CD4-positive, alpha-beta T cell (primary cell): ENCODE results near the gene ABHD17C. TPM values are rescaled to one million over a fixed set of nuclear protein-coding genes. Genes with fewer than 3 reads are reported as not detected.

ENCODE experiments used
- ATAC-seq: fragments of 200-7000 bp; cut with Tn5 transposase; one replicate; pipeline ENCODE4 v1.10.0; 2022; ENCODE audit warnings: mild to moderate bottlenecking; ENCODE audit not compliant: poor library complexity
- CTCF ChIA-PET: fragments of 350-600 bp; sonication (Branson Sonifier 250); formaldehyde crosslinking; loops from one replicate; lab custom pipeline; 2021; ENCODE audit warnings: antibody characterized with exemption, inconsistent platforms; lab: Charles Lee
- POLR2A ChIA-PET: fragments of 350-600 bp; sonication (Branson Sonifier 250); formaldehyde crosslinking; loops from one replicate; lab custom pipeline; 2021; ENCODE audit warnings: antibody characterized with exemption, inconsistent platforms; lab: Charles Lee
- DNase-seq, 14 experiments: peaks; one replicate each; pipeline ENCODE4 v3.0.0-alpha.2; 2013 to 2020; ENCODE audit warnings: mixed read lengths in 2 of 14
- H3K27ac ChIP-seq, 2 donors: one replicate each; pipeline versions ENCODE4 v1.5.1 to v1.7.0; 2013; ENCODE audit warnings: low read length in 2 of 2, low read depth in 1 of 2, mild to moderate bottlenecking in 1 of 2
- H3K27me3 ChIP-seq, 2 experiments: 1 replicate in 1 of 2; 2 replicates in 1 of 2; pipeline versions ENCODE4 v1.6.1 to v1.7.0; 2013; ENCODE audit warnings: low read length in 2 of 2, control low read depth in 1 of 2, mild to moderate bottlenecking in 1 of 2, moderate library complexity in 1 of 2; ENCODE audit not compliant: insufficient read depth in 2 of 2, control insufficient read depth in 1 of 2
- H3K36me3 ChIP-seq: one replicate; pipeline ENCODE4 v1.6.1; 2013; ENCODE audit warnings: low read length, control low read depth; ENCODE audit not compliant: insufficient read depth
- H3K4me1 ChIP-seq: one replicate; pipeline ENCODE4 v1.6.1; 2013; ENCODE audit warnings: low read length, control low read depth; ENCODE audit not compliant: insufficient read depth
- H3K4me3 ChIP-seq: one replicate; pipeline ENCODE4 v1.5.1; 2013; ENCODE audit warnings: mild to moderate bottlenecking, low read length, moderate library complexity
- H3K9me3 ChIP-seq, 2 experiments: 1 replicate in 1 of 2; 2 replicates in 1 of 2; pipeline versions ENCODE4 v1.6.1 to v1.7.0; 2013; ENCODE audit warnings: low read length in 2 of 2, mild to moderate bottlenecking in 2 of 2, control low read depth in 1 of 2, moderate library complexity in 1 of 2; ENCODE audit not compliant: control insufficient read depth in 1 of 2, insufficient read depth in 1 of 2
- H3K27ac Mint-ChIP-seq: one replicate; pipeline ENCODE4 v1.8.0; 2020; ENCODE audit warnings: mixed read lengths
- H3K27me3 Mint-ChIP-seq: one replicate; pipeline ENCODE4 v1.8.0; 2021; ENCODE audit warnings: mixed read lengths
- H3K36me3 Mint-ChIP-seq: one replicate; pipeline ENCODE4 v1.8.0; 2021; ENCODE audit warnings: low read depth, mixed read lengths
- H3K4me1 Mint-ChIP-seq: one replicate; pipeline ENCODE4 v1.8.0; 2021; ENCODE audit warnings: low read depth, mixed read lengths
- H3K4me3 Mint-ChIP-seq: one replicate; pipeline ENCODE4 v1.8.0; 2020; ENCODE audit warnings: mild to moderate bottlenecking, mixed read lengths
- H3K9me3 Mint-ChIP-seq: one replicate; pipeline ENCODE4 v1.8.0; 2020; ENCODE audit warnings: mixed read lengths
- intact Hi-C, 2 experiments: fragments of 100-400 bp; cut with DNase I in 1 of 2; cut with micrococcal nuclease in 1 of 2; formaldehyde crosslinking; loops; one replicate each; pipeline versions ENCODE4 v1.15.1 to v1.9.0; 2023 to 2025; cut with DNase I, micrococcal nuclease
- total RNA-seq, 174 experiments: library from RNA in 2 of 174; stranded (reverse) in 2 of 174; gene quantifications; one replicate each; pipeline ENCODE4 v1.2.3 and lab custom pipeline; 2021 to 2026
- TF ChIP-seq, protein P1 (sequence below): fragments of 200-600 bp; IDR thresholded peaks from one replicate; pipeline ENCODE4 v1.8.0; 2022; ENCODE audit warnings: antibody characterized with exemption, mild to moderate bottlenecking

Gene ABHD17C
- total RNA-seq, 2 experiments from 2014 or later: 0.33 to 0.59 TPM

DNA sequence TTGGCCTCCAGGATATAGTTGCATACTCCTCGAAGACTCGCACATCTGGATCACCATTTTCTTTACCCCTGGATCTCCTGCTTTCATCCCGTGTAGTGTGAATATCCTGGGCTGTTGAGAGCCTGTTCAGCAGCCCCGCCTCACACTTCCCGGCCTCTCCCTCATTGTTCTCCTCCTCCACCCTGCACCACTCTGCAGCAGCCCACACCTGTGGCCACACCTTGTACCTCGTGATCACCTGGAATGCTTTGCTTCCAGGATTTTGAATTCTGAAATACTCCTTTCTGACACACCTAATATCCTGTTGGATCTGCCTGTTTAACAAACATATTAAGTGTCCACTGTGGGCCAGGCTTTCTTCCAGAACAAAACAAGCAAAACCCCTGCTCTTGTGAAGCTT is 14.4 kb downstream of the ABHD17C start:
- H3K27ac Mint-ChIP-seq: no peak overlapping the region
- no peaks in the 10 kb centered on the region for H3K27me3 Mint-ChIP-seq
- H3K27me3 ChIP-seq: no peaks in the 10 kb centered on the region
- H3K4me3 Mint-ChIP-seq: no peak overlapping the region
- H3K9me3 Mint-ChIP-seq: no peaks in the 10 kb centered on the region
- intact Hi-C loops: no loop called here
- TF ChIP-seq, protein P1, sequence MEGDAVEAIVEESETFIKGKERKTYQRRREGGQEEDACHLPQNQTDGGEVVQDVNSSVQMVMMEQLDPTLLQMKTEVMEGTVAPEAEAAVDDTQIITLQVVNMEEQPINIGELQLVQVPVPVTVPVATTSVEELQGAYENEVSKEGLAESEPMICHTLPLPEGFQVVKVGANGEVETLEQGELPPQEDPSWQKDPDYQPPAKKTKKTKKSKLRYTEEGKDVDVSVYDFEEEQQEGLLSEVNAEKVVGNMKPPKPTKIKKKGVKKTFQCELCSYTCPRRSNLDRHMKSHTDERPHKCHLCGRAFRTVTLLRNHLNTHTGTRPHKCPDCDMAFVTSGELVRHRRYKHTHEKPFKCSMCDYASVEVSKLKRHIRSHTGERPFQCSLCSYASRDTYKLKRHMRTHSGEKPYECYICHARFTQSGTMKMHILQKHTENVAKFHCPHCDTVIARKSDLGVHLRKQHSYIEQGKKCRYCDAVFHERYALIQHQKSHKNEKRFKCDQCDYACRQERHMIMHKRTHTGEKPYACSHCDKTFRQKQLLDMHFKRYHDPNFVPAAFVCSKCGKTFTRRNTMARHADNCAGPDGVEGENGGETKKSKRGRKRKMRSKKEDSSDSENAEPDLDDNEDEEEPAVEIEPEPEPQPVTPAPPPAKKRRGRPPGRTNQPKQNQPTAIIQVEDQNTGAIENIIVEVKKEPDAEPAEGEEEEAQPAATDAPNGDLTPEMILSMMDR: no peak
- no peak overlapping the region for H3K27ac ChIP-seq
- ChIA-PET POLR2A (no interaction called here), CTCF (no interaction called here)
- no peaks in the 10 kb centered on the region for H3K4me1 ChIP-seq
- no peak overlapping the region for H3K4me3 ChIP-seq
- no peaks in the 10 kb centered on the region for H3K36me3 ChIP-seq
- H3K4me1 Mint-ChIP-seq: no peaks in the 10 kb centered on the region
- H3K36me3 Mint-ChIP-seq: no peaks in the 10 kb centered on the region
- ATAC-seq: no peak
- no peak for DNase-seq
- H3K9me3 ChIP-seq: no peaks in the 10 kb centered on the region

DNA sequence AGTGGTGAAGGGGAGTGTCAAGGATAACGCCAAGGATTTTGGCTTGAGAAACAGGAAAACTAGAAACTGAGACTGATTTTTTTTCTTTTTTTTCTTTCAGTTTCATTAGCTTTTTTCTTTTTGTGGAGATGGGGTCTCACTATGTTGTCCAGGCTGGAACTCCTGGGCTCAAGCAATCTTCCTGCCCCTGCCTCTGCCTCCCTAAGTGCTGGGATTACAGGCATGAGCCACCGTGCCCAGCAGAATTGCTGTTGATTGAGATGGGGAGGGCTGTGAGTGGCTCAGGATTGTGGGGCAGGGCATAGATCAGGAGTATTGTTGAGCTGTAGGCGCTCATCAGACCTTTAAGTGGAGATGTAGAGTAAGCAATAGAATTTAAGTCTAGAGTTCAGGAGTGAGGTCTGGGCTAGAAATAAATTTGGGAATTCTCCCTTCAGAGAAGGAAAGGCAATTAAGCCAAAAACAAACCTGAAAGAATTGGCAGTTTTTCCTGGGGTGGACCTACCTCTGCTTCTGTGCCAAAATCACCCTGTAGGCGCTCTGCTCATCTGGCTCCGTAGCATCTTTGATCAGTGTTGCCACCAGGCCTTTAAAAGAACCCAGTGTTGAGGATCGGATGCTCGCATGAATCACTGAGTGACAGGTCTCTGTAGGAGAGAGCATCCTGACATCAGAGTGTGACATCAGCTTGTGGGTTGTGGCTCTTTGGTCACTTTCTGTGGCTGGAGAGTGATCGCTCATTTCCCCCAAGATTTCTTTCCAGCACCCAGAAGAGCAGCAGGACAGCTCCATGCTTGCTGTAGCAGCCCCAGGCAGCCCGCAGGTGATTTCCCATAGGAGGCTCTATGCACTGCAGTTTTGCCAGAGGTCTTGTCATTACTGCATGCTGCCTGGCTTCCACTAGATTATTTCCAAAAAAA is 15.8 kb downstream of the ABHD17C start:
- Histone ChIP-seq H3K27ac (no peak overlapping the region), H3K9me3 (no peaks in the 10 kb centered on the region), H3K4me3 (no peak overlapping the region), H3K27me3 (no peaks in the 10 kb centered on the region), H3K36me3 (no peaks in the 10 kb centered on the region), H3K4me1 (no peaks in the 10 kb centered on the region)
- Mint-ChIP-seq H3K27me3 (no peaks in the 10 kb centered on the region), H3K36me3 (no peaks in the 10 kb centered on the region), H3K4me3 (no peak overlapping the region), H3K4me1 (no peaks in the 10 kb centered on the region), H3K27ac (no peak overlapping the region), H3K9me3 (no peaks in the 10 kb centered on the region)
- CTCF ChIA-PET: no interaction called here
- no peak for DNase-seq
- no peak for ATAC-seq
- TF ChIP-seq, protein P1: no peak
- intact Hi-C loops: no loop called here
- POLR2A ChIA-PET: no interaction called here

DNA sequence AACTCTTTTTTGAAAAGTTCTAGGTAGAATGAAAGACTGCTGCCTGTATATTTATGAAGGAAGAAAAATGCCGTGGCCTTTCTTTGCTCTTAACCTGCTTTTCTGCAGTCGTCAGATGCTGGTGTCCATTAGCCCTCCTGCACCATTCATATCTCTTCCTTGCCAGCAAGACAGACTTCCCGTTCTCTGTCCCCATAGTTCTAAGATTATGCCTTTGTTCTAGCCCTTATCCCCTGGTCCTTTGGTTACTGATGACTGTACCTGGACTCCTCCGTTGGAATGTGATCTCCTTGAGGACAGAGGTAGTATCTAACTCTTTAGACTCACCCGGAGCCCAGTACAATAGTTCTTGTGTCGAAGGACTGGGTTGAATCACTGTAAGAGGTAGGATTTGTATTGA is 16.8 kb downstream of the ABHD17C start:
- intact Hi-C loops: no loop called here
- Histone ChIP-seq H3K4me1 (no peaks in the 10 kb centered on the region), H3K4me3 (no peak overlapping the region), H3K36me3 (no peaks in the 10 kb centered on the region), H3K27ac (no peak overlapping the region), H3K9me3 (no peaks in the 10 kb centered on the region), H3K27me3 (no peaks in the 10 kb centered on the region)
- Mint-ChIP-seq H3K27ac (no peak overlapping the region), H3K27me3 (no peaks in the 10 kb centered on the region), H3K9me3 (no peaks in the 10 kb centered on the region), H3K36me3 (no peaks in the 10 kb centered on the region), H3K4me3 (no peak overlapping the region), H3K4me1 (no peaks in the 10 kb centered on the region)
- CTCF ChIA-PET: no interaction called here
- POLR2A ChIA-PET: no interaction called here
- TF ChIP-seq, protein P1: no peak
- DNase-seq (no peak), ATAC-seq (no peak)
